Renal pelvis (tissue), 4 donors: ENCODE results near the gene ZNF532. TPM values are rescaled to one million over a fixed set of nuclear protein-coding genes. Genes with fewer than 3 reads are reported as not detected.

Experiments
- DNase-seq: peaks from one replicate; pipeline ENCODE4 v3.0.0-alpha.2; 2013
- polyA plus RNA-seq, 3 donors: library from polyadenylated mRNA; unstranded; fragments of 120-200 nt; gene quantifications; one replicate each; pipeline ENCODE4 v1.2.1, GENCODE V29; 2013; ENCODE audit not compliant: insufficient read length in 3 of 3

ZNF532 gene
- polyA plus RNA-seq, 3 donors: 93.7 to 110 (median 97.5) TPM

- DNase-seq: no peak
These were observed 1.0 kb downstream of the ZNF532 start for GRCh38 chr18:58865701-58866065.

GRCh38 chr18:58866066-58866772 is 1.5 kb downstream of the ZNF532 start:
- no peak for DNase-seq

DNA sequence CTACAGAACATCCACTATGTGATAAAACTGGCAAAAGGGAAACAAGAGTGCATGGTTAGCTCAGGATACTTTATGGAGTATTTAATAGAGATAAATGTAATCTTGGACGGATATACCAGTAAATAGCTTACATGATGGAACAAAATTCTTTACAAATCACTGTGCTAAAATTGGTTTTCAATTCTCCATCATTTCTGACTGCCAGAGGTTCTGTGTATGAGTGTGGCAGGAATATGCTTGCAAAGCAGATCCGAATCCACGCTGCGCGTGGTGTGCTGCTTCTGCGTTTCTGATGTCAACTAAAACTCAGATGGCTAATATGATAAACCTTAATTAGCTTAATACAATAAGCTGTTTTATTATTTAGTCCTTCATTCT is 2.1 kb downstream of the ZNF532 start:
- DNase-seq: no peak

- DNase-seq: no peak
These were observed 2.7 kb downstream of the ZNF532 start for GRCh38 chr18:58867281-58867961.

GRCh38 chr18:58868440-58868839 is 3.8 kb downstream of the ZNF532 start:
- DNase-seq: no peak

GRCh38 chr18:58870130-58870529 is 5.5 kb downstream of the ZNF532 start:
- no peak for DNase-seq

DNA sequence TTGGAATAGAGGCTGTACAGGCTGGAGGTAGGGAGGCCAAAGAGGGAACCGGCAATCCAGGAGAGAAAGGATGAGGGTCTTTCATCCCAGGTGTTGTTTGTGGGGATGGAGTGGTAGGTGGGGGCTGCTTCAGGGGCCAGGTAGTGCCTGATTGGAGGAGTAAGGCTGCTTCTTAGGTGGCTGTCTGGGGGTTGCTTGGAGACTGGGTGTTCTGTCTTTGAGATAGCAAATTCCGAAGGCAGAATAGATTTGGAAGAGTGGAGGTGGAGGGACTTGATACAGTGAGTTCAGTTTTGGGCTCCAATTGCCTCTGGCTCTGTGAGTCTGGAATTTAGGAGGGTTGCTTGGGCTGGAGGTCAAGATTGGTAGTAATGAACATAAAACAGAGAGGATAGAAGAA is 5.9 kb downstream of the ZNF532 start:
- no peak for DNase-seq

DNA sequence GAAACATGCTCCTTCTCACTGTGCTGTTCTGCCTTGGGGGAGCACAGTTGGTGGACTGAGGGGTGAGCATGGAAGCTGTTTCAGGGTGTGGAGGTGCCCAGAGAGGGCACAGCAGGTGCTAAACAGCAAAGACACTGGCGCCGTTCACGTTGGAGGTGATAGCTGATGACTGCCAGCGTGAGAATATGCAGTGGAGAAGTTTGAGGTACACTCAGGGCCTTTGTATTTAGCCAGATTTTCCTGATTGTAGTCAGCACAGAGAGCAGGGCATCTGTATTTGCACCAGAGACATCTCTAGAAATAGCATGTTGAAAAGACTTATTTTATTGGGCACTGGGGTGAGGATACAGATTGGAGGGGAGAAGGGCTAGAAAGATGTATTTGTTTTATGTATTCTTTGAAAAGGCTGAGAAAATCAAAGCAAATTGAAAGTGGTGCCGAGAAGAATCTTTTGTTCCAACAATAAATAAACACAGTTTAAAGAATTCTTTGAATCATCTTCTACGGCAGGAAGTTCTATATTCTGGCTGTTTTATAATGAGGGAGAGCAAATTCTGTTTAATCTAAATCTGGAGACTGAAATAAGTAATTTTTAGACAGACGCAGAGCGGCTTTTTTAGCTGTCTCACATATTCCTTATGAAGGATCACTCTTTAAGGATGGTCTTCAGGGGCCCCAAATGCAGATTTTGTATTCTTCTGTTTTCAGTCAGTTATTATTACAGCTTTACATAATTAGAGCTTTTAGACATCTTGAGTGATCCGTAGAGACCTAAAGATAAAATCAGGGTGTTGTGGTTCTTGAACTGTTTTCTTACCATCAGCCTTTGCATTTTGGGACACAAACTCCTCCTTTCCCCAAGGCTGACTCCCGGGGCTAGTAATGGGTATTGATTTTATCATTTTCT is 7.1 kb downstream of the ZNF532 start:
- no peak for DNase-seq

GRCh38 chr18:58878640-58879039 is 14.0 kb downstream of the ZNF532 start:
- no peak for DNase-seq

DNA sequence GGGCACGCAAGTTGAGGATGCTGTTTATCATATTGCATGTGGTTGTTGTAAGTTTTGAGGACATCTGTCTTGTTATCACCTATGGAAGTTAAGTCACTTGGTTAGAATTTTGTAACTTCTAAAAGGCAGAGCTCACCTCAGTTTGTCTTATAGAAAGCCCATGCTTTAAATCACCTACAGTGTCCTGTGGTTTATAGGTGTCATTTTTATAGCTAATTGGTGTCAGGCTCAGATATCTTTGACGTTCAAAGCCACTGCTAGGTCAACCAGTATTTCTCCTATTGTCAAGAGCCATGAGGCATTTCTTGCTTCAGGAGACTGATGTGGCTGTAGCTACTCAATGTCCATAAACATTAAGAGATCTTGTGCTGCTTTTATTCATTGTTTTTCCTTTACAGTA is 16.8 kb downstream of the ZNF532 start:
- DNase-seq: no peak

GRCh38 chr18:58882044-58882443 is 17.4 kb downstream of the ZNF532 start:
- no peak for DNase-seq

DNA sequence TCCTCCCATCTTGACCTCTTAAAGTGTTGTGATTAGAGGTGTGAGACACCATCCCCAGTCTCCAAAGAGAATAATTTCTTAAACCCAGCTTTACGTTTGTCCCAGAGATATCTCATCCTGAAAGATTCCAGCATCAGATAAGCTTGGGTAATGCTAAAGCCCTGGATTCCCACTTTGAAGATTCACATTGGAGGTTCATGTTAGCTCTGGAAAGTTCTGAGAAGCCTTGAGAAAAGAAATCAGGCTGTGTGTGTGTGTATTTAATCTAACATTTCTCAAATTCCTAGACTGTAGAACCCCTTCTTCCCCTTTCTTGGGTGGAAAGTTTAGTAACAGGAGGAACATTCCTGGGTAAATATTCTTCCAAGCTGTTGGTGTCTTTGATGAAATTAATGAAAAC is 18.0 kb downstream of the ZNF532 start:
- no peak for DNase-seq

DNA sequence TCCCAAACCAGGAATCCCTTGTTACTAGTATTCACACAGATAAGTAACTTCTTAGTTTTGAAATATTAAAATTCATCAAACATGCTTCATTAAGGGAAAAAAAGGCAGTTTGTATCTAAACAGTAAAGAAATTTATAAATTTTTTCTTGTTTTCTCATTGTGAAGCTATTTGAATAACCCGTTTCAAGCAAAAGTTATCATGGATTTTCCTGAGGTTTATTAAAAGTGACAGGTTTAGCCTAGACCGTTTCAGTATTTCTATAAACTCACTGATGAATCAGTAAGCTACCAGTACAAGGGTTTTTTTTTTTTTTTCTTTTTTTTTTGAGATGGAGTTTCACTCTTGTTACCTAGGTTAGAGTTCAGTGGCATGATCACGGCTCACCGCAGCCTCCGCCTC is 20.0 kb downstream of the ZNF532 start:
- no peak for DNase-seq

- DNase-seq: no peak
These were observed 21.8 kb downstream of the ZNF532 start for GRCh38 chr18:58886431-58886830.

- DNase-seq: no peak
These were observed 22.4 kb downstream of the ZNF532 start for GRCh38 chr18:58886864-58887612.

- no peak for DNase-seq
These were observed 22.9 kb downstream of the ZNF532 start for GRCh38 chr18:58887613-58887963.

- no peak for DNase-seq
These were observed 27.1 kb downstream of the ZNF532 start for GRCh38 chr18:58891776-58892175.

- no peak for DNase-seq
These were observed 27.8 kb downstream of the ZNF532 start for GRCh38 chr18:58892488-58892887.

- DNase-seq: no peak
These were observed 28.9 kb downstream of the ZNF532 start for GRCh38 chr18:58893388-58894099.

GRCh38 chr18:58894930-58895329 is 30.3 kb downstream of the ZNF532 start:
- no peak for DNase-seq

DNA sequence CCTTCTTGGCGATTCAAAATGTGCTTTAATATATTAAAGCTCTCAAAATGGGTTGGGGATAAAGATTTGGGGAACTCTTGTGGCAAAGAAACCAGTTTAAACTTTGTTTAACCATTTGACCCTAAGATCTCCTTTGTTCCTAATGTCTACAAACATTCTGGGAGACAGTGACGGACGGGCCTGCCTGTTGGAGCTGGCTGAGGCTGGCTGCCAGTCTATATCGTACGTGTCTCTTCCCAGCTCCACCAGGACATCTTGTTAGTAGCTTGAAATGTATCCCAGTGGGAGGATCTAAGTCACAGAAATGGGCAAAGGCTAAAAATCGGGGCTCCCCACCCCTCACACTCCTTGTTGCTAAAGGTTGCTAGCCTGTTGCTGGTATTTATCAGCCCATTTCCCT is 30.7 kb downstream of the ZNF532 start:
- DNase-seq: no peak

DNA sequence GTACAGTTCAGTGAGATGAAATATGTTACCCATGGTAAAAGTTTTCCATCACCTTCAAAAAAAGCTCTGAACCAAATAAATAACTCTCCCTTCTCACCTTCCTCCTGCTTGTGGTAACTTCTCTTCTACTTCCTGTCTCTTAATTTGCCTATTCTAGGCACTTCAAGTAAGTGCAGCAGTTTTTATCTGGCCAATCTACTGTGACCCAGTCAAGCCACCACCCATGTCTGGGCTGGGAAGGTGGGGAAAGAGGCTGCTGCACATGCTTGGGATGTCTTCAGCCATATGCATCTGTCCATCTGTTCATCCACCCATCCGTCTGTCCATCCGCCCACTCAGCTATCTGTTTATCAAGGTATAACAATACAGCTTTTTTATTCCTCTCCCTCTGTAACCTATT is 31.6 kb downstream of the ZNF532 start:
- no peak for DNase-seq
